Mesenchymal stem cell (in vitro differentiated cells and primary cell): ENCODE results near the gene RAB20.
"Not testable (repeated sequence)": the region's sequence is repeated elsewhere in the genome, so short reads cannot be mapped to it uniquely, and the experiment has no call there.

Source experiments
- DNase-seq: peaks from one replicate; pipeline ENCODE4 v3.0.0-alpha.2; 2013
- H2AFZ ChIP-seq: one replicate; pipeline ENCODE4 v1.6.1; 2013; ENCODE audit warnings: low read depth, mild to moderate bottlenecking, control low read depth, inconsistent platforms, low read length, moderate library complexity
- H2AK5ac ChIP-seq: 2 replicates; pipeline ENCODE4 v1.6.1; 2013; ENCODE audit warnings: low read length, moderate library complexity, mild to moderate bottlenecking, inconsistent platforms; ENCODE audit not compliant: severe bottlenecking
- H2BK120ac ChIP-seq: one replicate; pipeline ENCODE4 v1.6.1; 2013; ENCODE audit warnings: low read depth, mild to moderate bottlenecking, inconsistent platforms, low read length, moderate library complexity
- H2BK12ac ChIP-seq, 2 experiments: one replicate each; pipeline ENCODE4 v1.6.1; 2013; ENCODE audit warnings: inconsistent platforms in 2 of 2, low read length in 2 of 2, mild to moderate bottlenecking in 2 of 2, moderate library complexity in 2 of 2, control low read depth in 1 of 2
- H2BK15ac ChIP-seq: one replicate; pipeline ENCODE4 v1.6.1; 2013; ENCODE audit warnings: mild to moderate bottlenecking, low read depth, inconsistent platforms; ENCODE audit not compliant: poor library complexity, severe bottlenecking
- H2BK5ac ChIP-seq: 2 replicates; pipeline ENCODE4 v1.6.1; 2013; ENCODE audit warnings: low read depth, mild to moderate bottlenecking, low read length, control low read depth, inconsistent platforms; ENCODE audit not compliant: poor library complexity, severe bottlenecking
- H3K14ac ChIP-seq, 2 experiments: one replicate each; pipeline ENCODE4 v1.6.1; 2013; ENCODE audit warnings: inconsistent platforms in 2 of 2, low read length in 2 of 2, control low read depth in 1 of 2, mild to moderate bottlenecking in 1 of 2, moderate library complexity in 1 of 2
- H3K18ac ChIP-seq, 2 experiments: one replicate each; pipeline ENCODE4 v1.6.1; 2013; ENCODE audit warnings: inconsistent platforms in 2 of 2, low read length in 2 of 2, control low read depth in 1 of 2, low read depth in 1 of 2, mild to moderate bottlenecking in 1 of 2
- H3K23ac ChIP-seq, 2 experiments: one replicate each; pipeline ENCODE4 v1.6.1; 2013; ENCODE audit warnings: inconsistent platforms in 2 of 2, low read length in 2 of 2, mild to moderate bottlenecking in 2 of 2, moderate library complexity in 2 of 2, control low read depth in 1 of 2
- H3K27ac ChIP-seq: 2 replicates; pipeline ENCODE4 v1.5.1; 2013; ENCODE audit warnings: mild to moderate bottlenecking, moderate library complexity, low read length, control low read depth, inconsistent platforms; ENCODE audit not compliant: poor library complexity, severe bottlenecking
- H3K27me3 ChIP-seq, 2 experiments: 2 replicates each; pipeline versions ENCODE4 v1.6.1 to v1.7.0; 2013; ENCODE audit warnings: low read length in 2 of 2, mild to moderate bottlenecking in 2 of 2, moderate library complexity in 2 of 2, control low read depth in 1 of 2, inconsistent platforms in 1 of 2; ENCODE audit not compliant: control insufficient read depth in 1 of 2, insufficient read depth in 1 of 2
- H3K36me3 ChIP-seq, 2 experiments: 2 replicates each; pipeline versions ENCODE4 v1.6.1 to v1.7.0; 2013; ENCODE audit warnings: low read length in 2 of 2, control low read depth in 1 of 2, inconsistent platforms in 1 of 2, low read depth in 1 of 2, mild to moderate bottlenecking in 1 of 2; ENCODE audit not compliant: insufficient read depth in 2 of 2, control insufficient read depth in 1 of 2
- H3K4ac ChIP-seq, 2 experiments: one replicate each; pipeline ENCODE4 v1.6.1; 2013; ENCODE audit warnings: inconsistent platforms in 2 of 2, low read length in 2 of 2, mild to moderate bottlenecking in 2 of 2, moderate library complexity in 2 of 2, control low read depth in 1 of 2, low read depth in 1 of 2
- H3K4me1 ChIP-seq: 2 replicates; pipeline ENCODE4 v1.6.1; 2013; ENCODE audit warnings: low read depth, low read length, control low read depth; ENCODE audit not compliant: control insufficient read depth, insufficient read depth
- H3K4me2 ChIP-seq: 2 replicates; pipeline ENCODE4 v1.6.1; 2013; ENCODE audit warnings: low read length, mild to moderate bottlenecking, inconsistent platforms; ENCODE audit not compliant: poor library complexity, severe bottlenecking
- H3K4me3 ChIP-seq, 2 experiments: 2 replicates each; pipeline versions ENCODE4 v1.5.1 to v1.7.0; 2013; ENCODE audit warnings: low read length in 2 of 2, mild to moderate bottlenecking in 2 of 2, control low read depth in 1 of 2, low read depth in 1 of 2; ENCODE audit not compliant: insufficient read depth in 1 of 2
- H3K79me1 ChIP-seq: replicated peaks from 2 replicates; pipeline ENCODE4 v1.6.1; 2013; ENCODE audit warnings: mild to moderate bottlenecking, control low read depth, low read length, inconsistent platforms; ENCODE audit not compliant: poor library complexity, severe bottlenecking
- H3K9ac ChIP-seq: 2 replicates; pipeline ENCODE4 v1.7.0; 2013; ENCODE audit warnings: mild to moderate bottlenecking, low read length, moderate library complexity
- H3K9me3 ChIP-seq: 2 replicates; pipeline ENCODE4 v1.7.0; 2013; ENCODE audit warnings: mild to moderate bottlenecking, low read length; ENCODE audit not compliant: control insufficient read depth
- H4K8ac ChIP-seq: one replicate; pipeline ENCODE4 v1.6.1; 2013; ENCODE audit warnings: inconsistent platforms, mild to moderate bottlenecking, low read length, moderate library complexity
- H4K91ac ChIP-seq: one replicate; pipeline ENCODE4 v1.6.1; 2013; ENCODE audit warnings: mild to moderate bottlenecking, low read length, inconsistent platforms
- WGBS: methylation state at CpG from one replicate; pipeline ENCODE4 v1.1.7; 2013; ENCODE audit warnings: mixed read lengths; 5-methylcytosine and 5-hydroxymethylcytosine counted together

RAB20 gene

GRCh38 chr13:110499621-110500281 is 61.8 kb downstream of the RAB20 start:
- peaks cover 20% of the 10 kb centered on the region for H3K79me1 ChIP-seq
- H3K23ac ChIP-seq = no peak overlapping the region
- no peaks in the 10 kb centered on the region for H3K27me3 ChIP-seq
- H3K9ac ChIP-seq = no peak overlapping the region
- H2BK12ac ChIP-seq = peak overlapping the region in 1 of 2 experiments; percentile 48
- no peak overlapping the region for H2AK5ac ChIP-seq
- H3K27ac ChIP-seq = peak overlapping the region; percentile 89
- H3K14ac ChIP-seq = no peak overlapping the region
- no peak overlapping the region for H3K18ac ChIP-seq
- H3K4me3 ChIP-seq = no peak overlapping the region
- WGBS = 6% methylated on average over 9 of the region's 10 CpGs
- no peak overlapping the region for H2BK5ac ChIP-seq
- no peak overlapping the region for H4K91ac ChIP-seq
- H3K4me2 ChIP-seq = no peak overlapping the region
- peak; percentile 97 for DNase-seq
- peaks cover 18% of the 10 kb centered on the region for H3K4me1 ChIP-seq
- peaks cover 72 to 79% of the 10 kb centered on the region in 2 experiments for H3K36me3 ChIP-seq
- H3K4ac ChIP-seq = peak overlapping the region; percentile 24 to 85
- H4K8ac ChIP-seq = no peak overlapping the region
- peaks cover 9% of the 10 kb centered on the region for H3K9me3 ChIP-seq
- no peak overlapping the region for H2BK15ac ChIP-seq
- H2AFZ ChIP-seq = no peak overlapping the region
- H2BK120ac ChIP-seq = peak overlapping the region; percentile 13

DNA sequence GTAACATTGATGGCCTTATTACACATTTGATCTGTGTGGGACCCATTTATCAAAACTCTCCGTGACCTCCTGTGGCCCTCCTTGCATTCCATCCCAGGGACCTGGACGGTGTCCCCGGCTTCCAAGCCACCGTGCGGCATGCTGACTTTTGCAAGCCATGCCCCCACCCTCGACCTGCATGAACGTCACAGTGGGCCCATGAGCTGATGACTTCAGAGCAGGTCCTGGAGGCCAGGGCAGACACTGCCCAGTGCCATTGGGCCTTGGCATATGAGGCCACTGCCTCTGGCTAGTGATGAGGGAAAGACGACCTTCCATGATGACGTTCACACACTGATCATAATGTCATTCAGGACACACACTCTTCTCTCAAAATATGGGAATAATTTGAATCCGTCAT is 62.8 kb downstream of the RAB20 start:
- Histone ChIP-seq H4K8ac (peak overlapping the region; percentile 88), H3K9me3 (peaks cover 9% of the 10 kb centered on the region), H2AFZ (no peak overlapping the region), H3K4me2 (no peak overlapping the region), H2BK5ac (peak overlapping the region; percentile 0), H2AK5ac (peak overlapping the region; percentile 92), H2BK12ac (peak overlapping the region; percentile 85 to 97), H3K18ac (peak overlapping the region; percentile 68 to 95), H3K23ac (no peak overlapping the region), H3K4ac (peak overlapping the region; percentile 62 to 77), H3K27me3 (no peaks in the 10 kb centered on the region), H3K27ac (peak overlapping the region; percentile 15), H2BK120ac (no peak overlapping the region), H4K91ac (peak overlapping the region; percentile 91), H3K79me1 (peaks cover 21% of the 10 kb centered on the region), H3K14ac (peak overlapping the region in 1 of 2 experiments; percentile 95), H2BK15ac (no peak overlapping the region), H3K4me3 (no peak overlapping the region), H3K4me1 (peaks cover 13% of the 10 kb centered on the region), H3K9ac (no peak overlapping the region), H3K36me3 (peaks cover 67 to 72% of the 10 kb centered on the region in 2 experiments)
- 92% methylated on average over 10 of the region's 10 CpGs for WGBS
- no peak for DNase-seq

DNA sequence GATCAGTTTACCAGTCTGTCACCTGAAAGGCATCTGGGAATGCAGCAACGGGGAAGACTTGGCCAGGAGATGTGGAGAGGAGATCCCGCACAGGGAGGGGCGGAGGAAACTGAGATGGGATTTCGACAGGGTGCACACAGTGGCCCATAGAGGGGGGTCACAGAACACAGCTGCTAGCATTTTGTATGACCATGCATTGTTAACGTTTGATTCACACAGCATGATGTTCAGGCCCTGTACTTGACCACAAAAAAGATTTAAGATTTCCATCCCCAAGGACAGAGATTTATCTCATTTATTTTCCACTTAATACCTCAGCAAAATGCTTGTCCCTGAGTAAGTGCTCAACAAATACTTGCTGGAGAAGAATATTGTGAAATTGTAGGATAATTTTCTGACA is 63.2 kb downstream of the RAB20 start:
- Histone ChIP-seq H3K9ac (no peak overlapping the region), H2BK15ac (no peak overlapping the region), H3K9me3 (peaks cover 9% of the 10 kb centered on the region), H3K27me3 (no peaks in the 10 kb centered on the region), H3K4me1 (peaks cover 10% of the 10 kb centered on the region), H2AFZ (no peak overlapping the region), H3K27ac (peak overlapping the region; percentile 26), H3K4me2 (no peak overlapping the region), H2AK5ac (peak overlapping the region; percentile 28), H3K4ac (no peak overlapping the region), H2BK5ac (no peak overlapping the region), H2BK120ac (no peak overlapping the region), H3K79me1 (peaks cover 21% of the 10 kb centered on the region), H3K23ac (no peak overlapping the region), H3K18ac (peak overlapping the region in 1 of 2 experiments; percentile 19), H4K8ac (no peak overlapping the region), H3K14ac (peak overlapping the region in 1 of 2 experiments; percentile 69), H2BK12ac (no peak overlapping the region), H4K91ac (peak overlapping the region; percentile 36), H3K36me3 (peaks cover 70 to 74% of the 10 kb centered on the region in 2 experiments), H3K4me3 (no peak overlapping the region)
- 83% methylated on average over 5 of the region's 5 CpGs for WGBS
- peak; percentile 58 for DNase-seq

- not testable (repeated sequence) for H3K23ac ChIP-seq, H3K4ac ChIP-seq, H2BK15ac ChIP-seq, H3K9me3 ChIP-seq, H3K9ac ChIP-seq, H3K4me3 ChIP-seq, H3K4me1 ChIP-seq, DNase-seq, H3K27me3 ChIP-seq, H2BK12ac ChIP-seq, H2BK120ac ChIP-seq, H3K4me2 ChIP-seq, H4K8ac ChIP-seq, H3K18ac ChIP-seq, H3K14ac ChIP-seq, H4K91ac ChIP-seq, H2BK5ac ChIP-seq, H2AFZ ChIP-seq
- Histone ChIP-seq H3K79me1 (peaks cover 19% of the 10 kb centered on the region), H3K27ac (peak overlapping the region; percentile 26), H3K36me3 (peaks cover 70 to 74% of the 10 kb centered on the region in 2 experiments), H2AK5ac (peak overlapping the region; percentile 28)
- 94% methylated on average over 3 of the region's 3 CpGs for WGBS
These were observed 63.6 kb downstream of the RAB20 start for GRCh38 chr13:110497896-110498295.
